K562 (cell line): ENCODE measurements around the gene CLDN11. TPM values are rescaled to one million over a fixed set of nuclear protein-coding genes. Genes with fewer than 3 reads are reported as not detected.
A peak's percentile ranks its signal among the peaks of the same experiment; 100 is the strongest.

Experiments used
- BCOR ChIP-seq: fragments of 450-650 bp; IDR thresholded peaks from 2 replicates; pipeline ENCODE4 v1.6.1; 2016
- CHD7 ChIP-seq: fragments of 200-600 bp; sonication (generic); IDR thresholded peaks from one replicate; pipeline ENCODE4 v1.6.1; 2012; ENCODE audit warnings: mild to moderate bottlenecking, low read depth, low read length, inconsistent platforms
- HMG20A ChIP-seq: fragments of 450-650 bp; formaldehyde crosslinking; conservative IDR thresholded peaks from 2 replicates; pipeline ENCODE4 v1.4.0; 2020; ENCODE audit warnings: mild to moderate bottlenecking, mixed read lengths
- NFYB ChIP-seq: IDR thresholded peaks from 2 replicates; pipeline ENCODE4 v1.6.1; 2011; ENCODE audit warnings: mild to moderate bottlenecking, moderate library complexity; ENCODE audit not compliant: insufficient read length; ENCODE audit errors: extremely low read depth
- RBM25 ChIP-seq: fragments of 200-400 bp; formaldehyde crosslinking; IDR thresholded peaks from 2 replicates; pipeline ENCODE4 v1.6.1; 2018; ENCODE audit warnings: low read length, low read depth, moderate library complexity; ENCODE audit not compliant: severe bottlenecking
- RFX5 ChIP-seq: IDR thresholded peaks from 2 replicates; pipeline ENCODE4 v1.6.1; 2011; ENCODE audit warnings: low read depth, mild to moderate bottlenecking, improper control_type of control experiment, low read length
- SMARCC2 ChIP-seq: fragments of 450-650 bp; IDR thresholded peaks from 2 replicates; pipeline ENCODE4 v1.6.1; 2017; ENCODE audit warnings: antibody characterized with exemption, moderate library complexity, mild to moderate bottlenecking, low read depth
- TCFL5 ChIP-seq: fragments of 250-450 bp; sonication (Bioruptor Pico); conservative IDR thresholded peaks from 2 replicates; pipeline ENCODE4 v1.6.1; 2021; ENCODE audit warnings: mild to moderate bottlenecking, moderate library complexity, matching md5 sums
- USF1 ChIP-seq: sonication (generic); formaldehyde crosslinking; IDR thresholded peaks from 2 replicates; pipeline ENCODE4 v1.9.0; 2022; ENCODE audit warnings: mild to moderate bottlenecking, missing genetic modification reagents
- ZBTB1 ChIP-seq: sonication (generic); formaldehyde crosslinking; IDR thresholded peaks from 2 replicates; pipeline ENCODE4 v1.8.1; 2023; ENCODE audit warnings: missing genetic modification reagents, low read depth, mild to moderate bottlenecking, borderline replicate concordance
- ZC3H8 ChIP-seq: fragments of 450-650 bp; IDR thresholded peaks from 2 replicates; pipeline ENCODE4 v1.6.1; 2017
- ZNF444 ChIP-seq: fragments of 250-450 bp; sonication (Bioruptor Pico); IDR thresholded peaks from 2 replicates; pipeline ENCODE4 v1.4.0; 2020; ENCODE audit warnings: mild to moderate bottlenecking, moderate library complexity
- polyA plus RNA-seq, 8 experiments: library from polyadenylated mRNA; depleted of rRNA in 4 of 8; stranded (reverse) in 5 of 8; unstranded in 3 of 8; fragments of >200 nt; fragmentation: Nextera tagmentation in 2 of 8; fragmentation: Illumina TruSeq in 1 of 8; extraction: Ambion mirVana in 2 of 8; extraction: Trizol in 1 of 8; gene quantifications; 2 replicates each; pipeline versions ENCODE4 v1.2.1 to v1.2.3, GENCODE V29; 2011 to 2014; ENCODE audit warnings: inconsistent platforms in 1 of 8, missing spikeins in 1 of 8
- total RNA-seq, 7 experiments: library from RNA; depleted of rRNA in 6 of 7; stranded (reverse); fragments of >200 nt in 6 of 7; fragmentation: Illumina TruSeq in 2 of 7; extraction: Trizol in 2 of 7; gene quantifications; 2 replicates each; pipeline versions ENCODE4 v1.2.1 to v1.2.3, GENCODE V29; 2011 to 2021; ENCODE audit warnings: low replicate concordance in 1 of 7
- TF ChIP-seq, protein P1 (sequence below): fragments of 250-450 bp; sonication (Bioruptor Pico); IDR thresholded peaks from 2 replicates; pipeline ENCODE4 v1.4.0; 2020; ENCODE audit warnings: borderline replicate concordance
- TF ChIP-seq, protein P2 (sequence below): fragments of 450-650 bp; formaldehyde crosslinking; IDR thresholded peaks from 2 replicates; pipeline ENCODE4 v1.4.0; 2020; ENCODE audit warnings: mild to moderate bottlenecking, moderate library complexity

CLDN11 gene
- total and polyA plus RNA-seq, 9 of the 15 experiments (the other 6 are each of a cell fraction or from before 2014, with no cell fraction given): 0.05 to 0.41 (median 0.18) TPM; not detected in 1

GRCh38 chr3:170442947-170443346, 24.3 kb downstream of the CLDN11 start (continued):
- TF ChIP-seq CHD7: no peak
- TF ChIP-seq RFX5: 0 out of 2 replicates have a peak, but pooled peaks have one; percentile 40
- TF ChIP-seq SMARCC2: no peak
- TF ChIP-seq RBM25: peak; percentile 9
- peak; percentile 75 for TF ChIP-seq USF1 (CRISPR knock-in tag)
- TF ChIP-seq ZNF444 (CRISPR knock-in tag): no peak
- peak; percentile 52 for TF ChIP-seq NFYB
- no peak for TF ChIP-seq ZC3H8
- no peak for TF ChIP-seq ZBTB1 (CRISPR knock-in tag)
- TF ChIP-seq TCFL5 (CRISPR knock-in tag): no peak
- TF ChIP-seq, protein P1, sequence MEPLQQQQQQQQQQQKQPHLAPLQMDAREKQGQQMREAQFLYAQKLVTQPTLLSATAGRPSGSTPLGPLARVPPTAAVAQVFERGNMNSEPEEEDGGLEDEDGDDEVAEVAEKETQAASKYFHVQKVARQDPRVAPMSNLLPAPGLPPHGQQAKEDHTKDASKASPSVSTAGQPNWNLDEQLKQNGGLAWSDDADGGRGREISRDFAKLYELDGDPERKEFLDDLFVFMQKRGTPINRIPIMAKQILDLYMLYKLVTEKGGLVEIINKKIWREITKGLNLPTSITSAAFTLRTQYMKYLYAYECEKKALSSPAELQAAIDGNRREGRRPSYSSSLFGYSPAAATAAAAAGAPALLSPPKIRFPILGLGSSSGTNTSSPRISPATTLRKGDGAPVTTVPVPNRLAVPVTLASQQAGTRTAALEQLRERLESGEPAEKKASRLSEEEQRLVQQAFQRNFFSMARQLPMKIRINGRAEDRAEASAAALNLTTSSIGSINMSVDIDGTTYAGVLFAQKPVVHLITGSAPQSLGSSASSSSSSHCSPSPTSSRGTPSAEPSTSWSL: no peak
- no peak for TF ChIP-seq HMG20A (CRISPR knock-in tag)
- TF ChIP-seq, protein P2, sequence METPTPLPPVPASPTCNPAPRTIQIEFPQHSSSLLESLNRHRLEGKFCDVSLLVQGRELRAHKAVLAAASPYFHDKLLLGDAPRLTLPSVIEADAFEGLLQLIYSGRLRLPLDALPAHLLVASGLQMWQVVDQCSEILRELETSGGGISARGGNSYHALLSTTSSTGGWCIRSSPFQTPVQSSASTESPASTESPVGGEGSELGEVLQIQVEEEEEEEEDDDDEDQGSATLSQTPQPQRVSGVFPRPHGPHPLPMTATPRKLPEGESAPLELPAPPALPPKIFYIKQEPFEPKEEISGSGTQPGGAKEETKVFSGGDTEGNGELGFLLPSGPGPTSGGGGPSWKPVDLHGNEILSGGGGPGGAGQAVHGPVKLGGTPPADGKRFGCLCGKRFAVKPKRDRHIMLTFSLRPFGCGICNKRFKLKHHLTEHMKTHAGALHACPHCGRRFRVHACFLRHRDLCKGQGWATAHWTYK (CRISPR knock-in tag): no peak
- no peak for TF ChIP-seq BCOR
